GM04504 (cell line): ENCODE data around the gene ZYG11A.
"Not testable (repeated sequence)": the region's sequence is repeated elsewhere in the genome, so short reads cannot be mapped to it uniquely, and the experiment has no call there.

Experiments used
- DNase-seq: peaks from one replicate; pipeline ENCODE4 v3.0.0-alpha.2; 2012; ENCODE audit warnings: low read depth

The ZYG11A gene

GRCh38 chr1:52842643-52843310 lies at the start of gene ZYG11A:
TSS of gene ZYG11A (plus strand) at chr1:52842760. CDS start at chr1:52842884, 124 bp downstream.
- peak; percentile 15 for DNase-seq

- DNase-seq: not testable (repeated sequence)
Observed at GRCh38 chr1:52793717-52794116, 48.8 kb upstream of the ZYG11A start.

- DNase-seq: no peak
Observed at GRCh38 chr1:52795464-52795863, 47.1 kb upstream of the ZYG11A start.

GRCh38 chr1:52798331-52798730 lies 44.2 kb upstream of the ZYG11A start:
- DNase-seq: no peak

GRCh38 chr1:52801011-52801410 lies 41.5 kb upstream of the ZYG11A start:
- DNase-seq: no peak

GRCh38 chr1:52804083-52804482 lies 38.5 kb upstream of the ZYG11A start:
- DNase-seq: not testable (repeated sequence)

GRCh38 chr1:52814465-52814864 lies 28.1 kb upstream of the ZYG11A start:
- DNase-seq: no peak

GRCh38 chr1:52820830-52821229 lies 21.7 kb upstream of the ZYG11A start:
- not testable (repeated sequence) for DNase-seq

GRCh38 chr1:52825868-52826267 lies 16.7 kb upstream of the ZYG11A start:
- DNase-seq: no peak

GRCh38 chr1:52834798-52835197 lies 7.8 kb upstream of the ZYG11A start:
- DNase-seq: no peak

- DNase-seq: no peak
Observed at GRCh38 chr1:52836035-52836434, 6.5 kb upstream of the ZYG11A start.

GRCh38 chr1:52839175-52839574 lies 3.4 kb upstream of the ZYG11A start:
- DNase-seq: not testable (repeated sequence)

GRCh38 chr1:52845119-52845518 lies 2.6 kb downstream of the ZYG11A start:
- not testable (repeated sequence) for DNase-seq

- no peak for DNase-seq
Observed at GRCh38 chr1:52848423-52848822, 5.9 kb downstream of the ZYG11A start.

GRCh38 chr1:52850951-52851350 lies 8.4 kb downstream of the ZYG11A start:
- no peak for DNase-seq

GRCh38 chr1:52852854-52853253 lies 10.3 kb downstream of the ZYG11A start:
- no peak for DNase-seq

- DNase-seq: no peak
Observed at GRCh38 chr1:52855584-52855983, 13.0 kb downstream of the ZYG11A start.

- DNase-seq: no peak
Observed at GRCh38 chr1:52856026-52856425, 13.5 kb downstream of the ZYG11A start.

GRCh38 chr1:52857443-52857842 lies 14.9 kb downstream of the ZYG11A start:
- no peak for DNase-seq

- DNase-seq: no peak
Observed at GRCh38 chr1:52862666-52863458, 20.3 kb downstream of the ZYG11A start.

- no peak for DNase-seq
Observed at GRCh38 chr1:52867087-52867863, 24.7 kb downstream of the ZYG11A start.

GRCh38 chr1:52869727-52870126 lies 27.2 kb downstream of the ZYG11A start:
- DNase-seq: not testable (repeated sequence)

- no peak for DNase-seq
Observed at GRCh38 chr1:52876843-52877242, 34.3 kb downstream of the ZYG11A start.
